ENCODE data around the gene RAP1GAP. TPM values are rescaled to one million over a fixed set of nuclear protein-coding genes. Genes with fewer than 3 reads are reported as not detected.

Gene RAP1GAP
- total and polyA plus RNA-seq, 2 of the 13 experiments (the other 11 are each of a cell fraction or from before 2014, with no cell fraction given) = 11.9 to 37.5 TPM

DNA sequence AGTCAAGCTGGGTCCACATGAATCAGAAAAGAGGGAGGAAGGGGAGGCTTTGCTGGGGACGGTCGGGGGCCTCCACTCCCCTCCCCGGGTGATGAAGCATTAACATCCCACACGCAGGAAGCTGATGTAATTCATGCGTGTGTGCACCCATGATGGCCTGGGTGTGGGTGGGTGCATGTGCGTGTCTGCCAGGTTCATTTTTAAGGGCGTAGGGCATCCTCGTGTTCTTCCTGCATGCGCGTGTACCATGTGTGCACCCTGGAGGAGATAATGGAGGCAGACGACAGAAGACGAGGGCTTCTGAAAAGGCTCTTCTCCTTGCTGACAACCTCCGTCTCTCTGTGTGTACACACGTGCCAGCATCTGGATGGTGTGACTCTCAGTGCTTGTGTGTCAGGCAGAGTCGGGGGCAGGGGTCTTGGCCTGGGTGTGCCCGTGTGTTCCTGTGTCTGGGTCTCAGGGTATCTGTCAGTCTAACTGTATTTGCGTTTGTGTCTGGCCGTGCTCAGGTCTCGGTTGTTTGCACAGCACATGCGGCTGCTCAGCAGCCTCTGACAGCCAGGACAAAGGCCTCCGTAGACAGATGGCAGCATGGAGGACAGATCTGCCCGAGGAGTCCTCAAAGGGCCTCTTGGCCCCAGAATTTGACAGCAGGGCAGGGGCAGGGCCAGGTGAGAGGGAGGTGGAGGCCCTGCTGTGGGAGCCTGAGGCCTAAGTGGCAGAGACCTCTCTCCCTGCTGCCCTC lies 2.4 kb downstream of the RAP1GAP start (continued):
- TF ChIP-seq, protein P1, sequence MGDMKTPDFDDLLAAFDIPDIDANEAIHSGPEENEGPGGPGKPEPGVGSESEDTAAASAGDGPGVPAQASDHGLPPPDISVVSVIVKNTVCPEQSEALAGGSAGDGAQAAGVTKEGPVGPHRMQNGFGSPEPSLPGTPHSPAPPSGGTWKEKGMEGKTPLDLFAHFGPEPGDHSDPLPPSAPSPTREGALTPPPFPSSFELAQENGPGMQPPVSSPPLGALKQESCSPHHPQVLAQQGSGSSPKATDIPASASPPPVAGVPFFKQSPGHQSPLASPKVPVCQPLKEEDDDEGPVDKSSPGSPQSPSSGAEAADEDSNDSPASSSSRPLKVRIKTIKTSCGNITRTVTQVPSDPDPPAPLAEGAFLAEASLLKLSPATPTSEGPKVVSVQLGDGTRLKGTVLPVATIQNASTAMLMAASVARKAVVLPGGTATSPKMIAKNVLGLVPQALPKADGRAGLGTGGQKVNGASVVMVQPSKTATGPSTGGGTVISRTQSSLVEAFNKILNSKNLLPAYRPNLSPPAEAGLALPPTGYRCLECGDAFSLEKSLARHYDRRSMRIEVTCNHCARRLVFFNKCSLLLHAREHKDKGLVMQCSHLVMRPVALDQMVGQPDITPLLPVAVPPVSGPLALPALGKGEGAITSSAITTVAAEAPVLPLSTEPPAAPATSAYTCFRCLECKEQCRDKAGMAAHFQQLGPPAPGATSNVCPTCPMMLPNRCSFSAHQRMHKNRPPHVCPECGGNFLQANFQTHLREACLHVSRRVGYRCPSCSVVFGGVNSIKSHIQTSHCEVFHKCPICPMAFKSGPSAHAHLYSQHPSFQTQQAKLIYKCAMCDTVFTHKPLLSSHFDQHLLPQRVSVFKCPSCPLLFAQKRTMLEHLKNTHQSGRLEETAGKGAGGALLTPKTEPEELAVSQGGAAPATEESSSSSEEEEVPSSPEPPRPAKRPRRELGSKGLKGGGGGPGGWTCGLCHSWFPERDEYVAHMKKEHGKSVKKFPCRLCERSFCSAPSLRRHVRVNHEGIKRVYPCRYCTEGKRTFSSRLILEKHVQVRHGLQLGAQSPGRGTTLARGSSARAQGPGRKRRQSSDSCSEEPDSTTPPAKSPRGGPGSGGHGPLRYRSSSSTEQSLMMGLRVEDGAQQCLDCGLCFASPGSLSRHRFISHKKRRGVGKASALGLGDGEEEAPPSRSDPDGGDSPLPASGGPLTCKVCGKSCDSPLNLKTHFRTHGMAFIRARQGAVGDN (CRISPR knock-in tag; IDR thresholded peaks at IDR 0.05) = peak; percentile 83
- TF ChIP-seq, protein P2, sequence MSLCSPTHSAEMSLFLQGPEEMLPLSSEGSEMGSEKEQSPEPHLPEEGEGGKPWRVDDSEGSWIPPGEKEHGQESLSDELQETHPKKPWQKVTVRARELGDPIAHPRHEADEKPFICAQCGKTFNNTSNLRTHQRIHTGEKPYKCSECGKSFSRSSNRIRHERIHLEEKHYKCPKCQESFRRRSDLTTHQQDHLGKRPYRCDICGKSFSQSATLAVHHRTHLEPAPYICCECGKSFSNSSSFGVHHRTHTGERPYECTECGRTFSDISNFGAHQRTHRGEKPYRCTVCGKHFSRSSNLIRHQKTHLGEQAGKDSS (CRISPR knock-in tag; IDR thresholded peaks at IDR 0.05; ENCODE audit: borderline replicate concordance, low read depth) = no peak

DNA sequence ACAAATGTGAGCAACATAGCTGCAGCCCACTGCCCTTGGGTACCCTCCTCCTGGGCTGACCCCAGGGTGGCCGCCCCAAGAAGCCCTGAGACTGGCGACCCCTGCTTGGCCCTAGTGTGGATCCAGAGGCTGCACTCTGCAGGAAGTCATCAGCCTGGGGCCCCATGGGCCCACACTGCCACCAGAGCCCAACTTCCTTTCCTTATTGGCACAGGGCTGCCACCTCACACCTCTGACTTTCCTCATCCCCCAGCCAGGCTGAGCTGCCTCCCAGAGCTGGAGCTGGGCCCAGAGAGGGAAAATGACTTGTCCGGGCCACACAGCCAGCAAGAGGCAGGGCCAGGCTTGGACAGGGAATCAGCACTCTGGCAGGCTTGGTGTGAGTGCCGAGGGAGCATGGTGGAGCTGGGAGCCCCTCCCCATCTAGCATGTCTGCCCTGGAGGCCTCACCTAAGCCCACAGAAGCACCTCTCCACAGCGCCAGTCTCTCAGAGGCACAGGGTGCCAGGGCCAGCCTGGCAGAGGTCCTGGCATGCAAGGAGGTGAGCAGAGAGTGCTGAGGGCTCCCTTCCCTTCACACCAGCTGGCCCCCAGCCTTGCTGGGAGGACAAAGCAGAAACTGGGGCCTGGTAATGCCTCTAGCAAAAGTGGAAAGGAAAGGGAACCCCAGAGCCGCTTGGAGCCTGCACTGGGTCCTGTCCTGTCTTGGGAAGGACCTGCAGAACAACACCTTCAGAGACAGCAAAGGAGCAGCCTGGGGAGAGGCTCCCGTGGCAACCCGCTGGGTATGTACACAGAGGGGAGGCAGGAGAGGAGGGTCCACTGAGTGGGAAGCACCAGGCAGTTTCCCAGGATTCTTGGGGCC lies 3.2 kb downstream of the RAP1GAP start:
- intact Hi-C loops (cut with micrococcal nuclease; ENCODE audit: unreplicated experiment) (no loop called here), in situ Hi-C loops (cut with HindIII; ENCODE audit: extremely low pct_ligation_motif_present, low pct_unique_long_range_greater_than_20kb) (no loop called here)
- Histone ChIP-seq H3K9ac (ENCODE audit: insufficient read depth, low read depth, low read length) (no peak overlapping the region), H2AFZ (ENCODE audit: low read length) (no peak overlapping the region), H4K20me1 (ENCODE audit: insufficient read depth, low read length) (peaks cover 16% of the 10 kb centered on the region), H3K4me1 (ENCODE audit: insufficient read depth, low read length) (peaks cover 65% of the 10 kb centered on the region), H3K4me2 (ENCODE audit: low read depth, low read length) (no peak overlapping the region), H3K79me2 (ENCODE audit: insufficient read depth, low read length) (peaks cover 10% of the 10 kb centered on the region), H3K27me3 (ENCODE audit: control insufficient read depth in 1 of 2, insufficient read depth in 2 of 2, low read length in 2 of 2) (no peaks in the 10 kb centered on the region), H3K27ac (ENCODE audit: extremely low read length, insufficient read depth, low read length) (no peak overlapping the region), H3K4me3 (replicated peaks in 1 of 3; ENCODE audit: insufficient read depth in 1 of 3, low read depth in 2 of 3, low read length in 3 of 3) (no peak overlapping the region), H3K9me3 (ENCODE audit: low read length) (no peaks in the 10 kb centered on the region), H3K36me3 (replicated peaks in 1 of 2; ENCODE audit: control insufficient read depth in 1 of 2, insufficient read depth in 2 of 2, low read length in 2 of 2) (peaks cover 2 to 13% of the 10 kb centered on the region in 2 experiments; a peak in 3 of 5 replicates)
- POLR2A ChIA-PET = no interaction called here
- TF ChIP-seq HNRNPLL (IDR thresholded peaks at IDR 0.05; ENCODE audit: low read depth, low read length, poor library complexity, severe bottlenecking) (peak; percentile 0), MTF2 (CRISPR knock-in tag; IDR thresholded peaks at IDR 0.05; ENCODE audit: borderline replicate concordance) (no peak), AGO2 (optimal IDR thresholded peaks at IDR 0.05; ENCODE audit: low read depth, low read length) (peak; percentile 65), ZFY (CRISPR knock-in tag; IDR thresholded peaks at IDR 0.05) (no peak), ZNF768 (CRISPR knock-in tag; IDR thresholded peaks at IDR 0.05) (peak; percentile 90)
- TF ChIP-seq, protein P3, sequence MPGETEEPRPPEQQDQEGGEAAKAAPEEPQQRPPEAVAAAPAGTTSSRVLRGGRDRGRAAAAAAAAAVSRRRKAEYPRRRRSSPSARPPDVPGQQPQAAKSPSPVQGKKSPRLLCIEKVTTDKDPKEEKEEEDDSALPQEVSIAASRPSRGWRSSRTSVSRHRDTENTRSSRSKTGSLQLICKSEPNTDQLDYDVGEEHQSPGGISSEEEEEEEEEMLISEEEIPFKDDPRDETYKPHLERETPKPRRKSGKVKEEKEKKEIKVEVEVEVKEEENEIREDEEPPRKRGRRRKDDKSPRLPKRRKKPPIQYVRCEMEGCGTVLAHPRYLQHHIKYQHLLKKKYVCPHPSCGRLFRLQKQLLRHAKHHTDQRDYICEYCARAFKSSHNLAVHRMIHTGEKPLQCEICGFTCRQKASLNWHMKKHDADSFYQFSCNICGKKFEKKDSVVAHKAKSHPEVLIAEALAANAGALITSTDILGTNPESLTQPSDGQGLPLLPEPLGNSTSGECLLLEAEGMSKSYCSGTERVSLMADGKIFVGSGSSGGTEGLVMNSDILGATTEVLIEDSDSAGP (CRISPR knock-in tag; IDR thresholded peaks at IDR 0.05; ENCODE audit: borderline replicate concordance) = 0 out of 2 replicates have a peak, but pooled peaks have one; percentile 0
- CTCF ChIA-PET (ENCODE audit: low intra/inter-chr PET ratio, low total read pairs) = no interaction called here
- no TSS peak for BruUV-seq (replicated peaks)
- DNase-seq (ENCODE audit: low spot score) (no peak), FAIRE-seq (no peak), ATAC-seq (no peak)
- 91% methylated on average over 5 of the region's 8 CpGs for WGBS (ENCODE audit: low lambda C conversion rate)

Measured in HepG2 (cell line).